AG09309 (cell line): ENCODE data around the gene CSNK1D.

ENCODE experiments used
- DNase-seq: peaks from one replicate; pipeline ENCODE4 v3.0.0-alpha.2; 2010; ENCODE audit warnings: low read depth
- H3K4me3 ChIP-seq: 2 replicates; pipeline ENCODE4 v1.5.1; 2011; ENCODE audit warnings: mild to moderate bottlenecking, low read depth, low read length, moderate library complexity; ENCODE audit not compliant: control insufficient read depth
- TF ChIP-seq, protein P1 (sequence below): IDR thresholded peaks from 2 replicates; pipeline ENCODE4 v1.5.1; 2011; ENCODE audit warnings: mild to moderate bottlenecking, low read depth, low read length, inconsistent platforms; ENCODE audit not compliant: insufficient read depth, control insufficient read depth; ENCODE audit errors: missing control alignments

The CSNK1D gene

GRCh38 chr17:82292251-82293154 lies 19.0 kb upstream of the CSNK1D start:
- DNase-seq, result peak; percentile 92
- TF ChIP-seq, protein P1, sequence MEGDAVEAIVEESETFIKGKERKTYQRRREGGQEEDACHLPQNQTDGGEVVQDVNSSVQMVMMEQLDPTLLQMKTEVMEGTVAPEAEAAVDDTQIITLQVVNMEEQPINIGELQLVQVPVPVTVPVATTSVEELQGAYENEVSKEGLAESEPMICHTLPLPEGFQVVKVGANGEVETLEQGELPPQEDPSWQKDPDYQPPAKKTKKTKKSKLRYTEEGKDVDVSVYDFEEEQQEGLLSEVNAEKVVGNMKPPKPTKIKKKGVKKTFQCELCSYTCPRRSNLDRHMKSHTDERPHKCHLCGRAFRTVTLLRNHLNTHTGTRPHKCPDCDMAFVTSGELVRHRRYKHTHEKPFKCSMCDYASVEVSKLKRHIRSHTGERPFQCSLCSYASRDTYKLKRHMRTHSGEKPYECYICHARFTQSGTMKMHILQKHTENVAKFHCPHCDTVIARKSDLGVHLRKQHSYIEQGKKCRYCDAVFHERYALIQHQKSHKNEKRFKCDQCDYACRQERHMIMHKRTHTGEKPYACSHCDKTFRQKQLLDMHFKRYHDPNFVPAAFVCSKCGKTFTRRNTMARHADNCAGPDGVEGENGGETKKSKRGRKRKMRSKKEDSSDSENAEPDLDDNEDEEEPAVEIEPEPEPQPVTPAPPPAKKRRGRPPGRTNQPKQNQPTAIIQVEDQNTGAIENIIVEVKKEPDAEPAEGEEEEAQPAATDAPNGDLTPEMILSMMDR, result no peak
- H3K4me3 ChIP-seq, result peak overlapping the region; percentile 97

DNA sequence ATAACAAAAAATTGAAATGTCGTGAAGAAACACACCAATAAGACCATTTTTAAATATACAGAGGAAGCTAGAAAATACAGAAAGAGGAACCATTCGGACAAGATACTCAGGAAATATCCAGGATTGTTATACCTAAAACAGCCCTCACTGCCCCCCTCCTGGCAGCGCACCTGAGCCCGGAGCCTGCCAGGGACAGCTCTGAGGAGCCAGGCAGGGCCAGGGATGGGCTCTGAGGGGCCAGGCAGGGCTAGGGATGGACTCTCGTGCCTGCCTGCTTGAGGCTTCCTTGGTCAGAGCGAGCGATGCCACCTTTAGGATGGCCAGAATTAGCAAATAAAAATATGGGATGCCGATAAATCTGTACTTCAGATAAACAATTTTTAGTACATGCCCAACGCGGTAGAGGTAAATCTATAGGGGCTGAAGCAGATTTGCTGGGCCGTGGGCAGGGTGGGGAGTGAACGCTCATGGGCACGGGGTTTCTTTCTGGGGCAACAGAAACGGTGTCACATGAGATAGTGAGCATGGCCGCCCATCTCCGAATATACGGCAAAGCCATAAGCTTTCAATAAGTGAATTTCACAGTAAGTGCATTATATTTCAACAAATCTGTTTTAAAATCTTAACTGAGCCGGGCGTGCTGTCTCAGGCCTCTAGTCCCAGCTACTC lies 18.2 kb upstream of the CSNK1D start:
- H3K4me3 ChIP-seq, result peak overlapping the region; percentile 97
- DNase-seq, result no peak
- TF ChIP-seq, protein P1, result no peak

- DNase-seq, result no peak
- no peak overlapping the region for H3K4me3 ChIP-seq
- TF ChIP-seq, protein P1, result no peak
Measured at GRCh38 chr17:82287868-82288801, 14.6 kb upstream of the CSNK1D start.

DNA sequence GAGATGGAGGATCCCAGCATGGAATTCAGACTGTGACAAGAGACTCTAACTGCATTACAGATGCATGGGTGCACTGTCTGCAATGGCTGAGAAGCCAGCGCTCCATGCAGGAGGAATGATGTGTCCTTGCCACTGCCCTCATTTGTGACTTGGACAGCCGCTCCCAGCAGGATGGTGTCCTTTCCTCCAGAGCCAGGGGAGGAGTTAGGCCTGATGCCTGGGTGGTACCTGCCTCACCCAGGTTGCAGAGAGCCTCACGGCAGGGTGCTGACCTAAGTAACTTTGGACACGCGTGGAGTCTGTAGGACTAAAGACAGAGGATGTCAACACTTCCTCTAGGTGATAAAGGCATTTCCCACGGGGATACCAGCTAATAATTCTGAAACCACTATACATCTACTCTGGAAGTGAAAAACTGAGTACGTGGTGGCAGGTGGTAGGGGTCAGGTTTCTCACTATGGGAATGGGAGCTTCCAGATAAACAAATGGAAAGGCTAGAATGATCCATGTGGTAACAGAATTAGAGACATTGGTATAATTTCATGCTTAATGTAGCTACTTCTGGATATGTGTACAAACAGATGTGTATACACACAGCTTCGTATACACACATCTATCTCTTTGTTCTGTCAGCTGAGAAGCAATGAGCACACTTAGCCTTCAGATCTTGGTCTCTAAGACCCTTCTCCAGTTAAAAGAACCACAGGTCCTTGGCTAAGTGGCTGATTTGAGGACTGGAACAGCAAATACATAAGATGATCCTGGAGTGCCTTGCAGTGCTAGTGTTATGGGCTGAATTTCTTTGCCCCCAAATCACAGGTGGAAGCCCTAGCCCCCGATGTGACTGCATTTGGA lies 13.7 kb upstream of the CSNK1D start:
- no peak overlapping the region for H3K4me3 ChIP-seq
- DNase-seq, result no peak
- TF ChIP-seq, protein P1, result no peak

- DNase-seq, result no peak
- no peak overlapping the region for H3K4me3 ChIP-seq
- TF ChIP-seq, protein P1, result no peak
Measured at GRCh38 chr17:82285141-82285540, 11.6 kb upstream of the CSNK1D start.

DNA sequence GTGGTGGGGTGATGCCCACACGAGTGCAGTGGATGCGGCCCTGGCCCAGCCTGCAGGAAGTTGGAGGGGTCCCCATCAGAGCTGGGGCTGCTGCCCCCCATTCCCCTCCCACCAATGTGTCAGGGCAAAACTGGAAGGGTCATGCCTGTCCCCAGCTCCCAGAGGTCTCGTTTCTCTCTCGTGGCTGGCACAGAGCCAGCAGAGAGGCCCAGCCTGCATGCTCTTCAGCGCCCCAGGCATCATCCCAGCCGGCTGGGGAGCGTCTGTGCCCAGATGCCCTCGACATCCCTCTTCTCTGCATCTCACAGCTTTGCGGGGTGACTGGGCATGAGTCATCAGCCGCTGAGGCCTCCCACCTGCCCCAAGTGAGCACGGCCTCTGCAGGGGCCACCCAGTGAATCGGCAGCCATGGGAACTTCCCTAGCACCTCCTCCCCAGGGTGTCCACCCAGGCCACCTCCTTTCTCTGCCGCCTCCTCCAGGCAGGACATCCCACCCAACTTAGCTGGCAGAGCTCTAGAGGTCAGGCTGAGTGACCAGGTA lies 9.8 kb upstream of the CSNK1D start:
- DNase-seq, result no peak
- no peak overlapping the region for H3K4me3 ChIP-seq
- TF ChIP-seq, protein P1, result no peak
